Mesodermal cell (in vitro differentiated cells): ENCODE measurements around the gene LFNG. TPM values are rescaled to one million over a fixed set of nuclear protein-coding genes. Genes with fewer than 3 reads are reported as not detected.

Experiments used
- H3K27ac ChIP-seq: 2 replicates; pipeline ENCODE4 v1.7.0; 2013; ENCODE audit warnings: mild to moderate bottlenecking, low read depth, low read length, moderate library complexity; ENCODE audit not compliant: severe bottlenecking
- H3K36me3 ChIP-seq: 2 replicates; pipeline ENCODE4 v1.7.1; 2013; ENCODE audit warnings: mild to moderate bottlenecking, low read length, moderate library complexity; ENCODE audit not compliant: control insufficient read depth, insufficient read depth
- H3K4me1 ChIP-seq: one replicate; pipeline ENCODE4 v1.7.1; 2013; ENCODE audit warnings: mild to moderate bottlenecking, low read length; ENCODE audit not compliant: insufficient read depth, control insufficient read depth, poor library complexity, severe bottlenecking
- H3K4me3 ChIP-seq: 2 replicates; pipeline ENCODE4 v1.7.0; 2013; ENCODE audit warnings: low read length, control low read depth, mild to moderate bottlenecking; ENCODE audit not compliant: insufficient read depth, poor library complexity, severe bottlenecking; ENCODE audit errors: extremely low read depth
- H3K9me3 ChIP-seq: 2 replicates; pipeline ENCODE4 v1.7.1; 2013; ENCODE audit warnings: mild to moderate bottlenecking, low read length, moderate library complexity; ENCODE audit not compliant: control insufficient read depth
- WGBS, 2 experiments: methylation state at CpG; one replicate each; pipeline ENCODE4 v1.1.5; 2013; ENCODE audit warnings: missing lambda C conversion rate in 2 of 2; ENCODE audit not compliant: insufficient coverage in 2 of 2; 5-methylcytosine and 5-hydroxymethylcytosine counted together
- polyA plus RNA-seq, 2 experiments: library from polyadenylated mRNA; stranded (reverse); fragments of 50-300 nt; gene quantifications; one replicate each; pipeline ENCODE4 v1.2.3, GENCODE V29; 2013

The LFNG gene
- 20.5 TPM for polyA plus RNA-seq (2013, experiment 1 of 2)
- polyA plus RNA-seq (2013, experiment 2 of 2), result 13.8 TPM

GRCh38 chr7:2519119-2519930 is at the start of gene LFNG:
LFNG (plus strand) TSS chr7:2519774; CDS start chr7:2519862, 88 bp downstream.
- Histone ChIP-seq H3K9me3 (no peaks in the 10 kb centered on the region), H3K36me3 (no peaks in the 10 kb centered on the region), H3K4me1 (peaks cover 52% of the 10 kb centered on the region), H3K27ac (no peak within 1 kb of the TSS), H3K4me3 (peak within 1 kb of the TSS; percentile 58)
- WGBS, 2 experiments, result 0% methylated on average over 58 to 67 of the region's 95 CpGs

- Histone ChIP-seq H3K9me3 (no peaks in the 10 kb centered on the region), H3K27ac (no peak overlapping the region), H3K4me3 (no peak overlapping the region), H3K36me3 (no peaks in the 10 kb centered on the region), H3K4me1 (peaks cover 17% of the 10 kb centered on the region)
- WGBS, 2 experiments, result 86 to 94% methylated on average over 14 to 17 of the region's 19 CpGs
These were observed 49.2 kb upstream of the LFNG start for GRCh38 chr7:2470204-2471021.

GRCh38 chr7:2471022-2471329 is 48.6 kb upstream of the LFNG start:
- 83 to 93% methylated on average over 2 to 3 of the region's 5 CpGs for WGBS, 2 experiments
- peaks cover 17% of the 10 kb centered on the region for H3K4me1 ChIP-seq
- no peak overlapping the region for H3K4me3 ChIP-seq
- no peaks in the 10 kb centered on the region for H3K36me3 ChIP-seq
- no peaks in the 10 kb centered on the region for H3K9me3 ChIP-seq
- peak overlapping the region; percentile 2 for H3K27ac ChIP-seq

- H3K27ac ChIP-seq, result peak overlapping the region; percentile 2
- WGBS, 2 experiments, result 58 to 61% methylated on average over 12 to 13 of the region's 17 CpGs
These were observed 48.2 kb upstream of the LFNG start for GRCh38 chr7:2471396-2471795.

GRCh38 chr7:2472739-2473138 is 46.8 kb upstream of the LFNG start:
- H3K9me3 ChIP-seq, result no peaks in the 10 kb centered on the region
- H3K36me3 ChIP-seq, result no peaks in the 10 kb centered on the region
- H3K4me3 ChIP-seq, result no peak overlapping the region
- H3K4me1 ChIP-seq, result peaks cover 17% of the 10 kb centered on the region
- WGBS, 2 experiments, result 89 to 97% methylated on average over 5 to 6 of the region's 6 CpGs
- H3K27ac ChIP-seq, result no peak overlapping the region

More at GRCh38 chr7:2471396-2471795, 48.2 kb upstream of the LFNG start:
- no peak overlapping the region for H3K4me3 ChIP-seq
- H3K4me1 ChIP-seq, result peaks cover 17% of the 10 kb centered on the region
- H3K36me3 ChIP-seq, result no peaks in the 10 kb centered on the region
- no peaks in the 10 kb centered on the region for H3K9me3 ChIP-seq

- H3K36me3 ChIP-seq, result no peaks in the 10 kb centered on the region
- H3K9me3 ChIP-seq, result no peaks in the 10 kb centered on the region
- H3K4me1 ChIP-seq, result peaks cover 21% of the 10 kb centered on the region
- H3K27ac ChIP-seq, result no peak overlapping the region
- no peak overlapping the region for H3K4me3 ChIP-seq
- 95 to 97% methylated on average over 6 to 9 of the region's 12 CpGs for WGBS, 2 experiments
These were observed 45.9 kb upstream of the LFNG start for GRCh38 chr7:2473496-2474180.

- no peak overlapping the region for H3K27ac ChIP-seq
- whole genome bisulfite sequencing, 2 experiments, result 65% methylated on average over 11 to 14 of the region's 15 CpGs
- no peaks in the 10 kb centered on the region for H3K36me3 ChIP-seq
- H3K4me3 ChIP-seq, result no peak overlapping the region
- no peaks in the 10 kb centered on the region for H3K9me3 ChIP-seq
- H3K4me1 ChIP-seq, result peaks cover 22% of the 10 kb centered on the region
These were observed 45.4 kb upstream of the LFNG start for GRCh38 chr7:2474224-2474623.

GRCh38 chr7:2474813-2475677 is 44.5 kb upstream of the LFNG start:
- whole genome bisulfite sequencing, 2 experiments, result 91% methylated on average over 18 to 25 of the region's 28 CpGs
- Histone ChIP-seq H3K36me3 (no peaks in the 10 kb centered on the region), H3K27ac (no peak overlapping the region), H3K9me3 (no peaks in the 10 kb centered on the region), H3K4me3 (no peak overlapping the region), H3K4me1 (peaks cover 19% of the 10 kb centered on the region)

- Histone ChIP-seq H3K36me3 (no peaks in the 10 kb centered on the region), H3K9me3 (no peaks in the 10 kb centered on the region), H3K27ac (no peak overlapping the region), H3K4me1 (peaks cover 15% of the 10 kb centered on the region), H3K4me3 (no peak overlapping the region)
- WGBS, 2 experiments, result 87 to 94% methylated on average over 12 to 13 of the region's 18 CpGs
These were observed 43.9 kb upstream of the LFNG start for GRCh38 chr7:2475678-2476015.

- WGBS, 2 experiments, result 90% methylated on average over 3 of the region's 16 CpGs; no CpG with 5 or more reads in 1 of the 2 experiments
- H3K4me3 ChIP-seq, result no peak within 1 kb of the TSS
These were observed 43.3 kb upstream of the LFNG start, which contains the start of gene GRIFIN for GRCh38 chr7:2476298-2476697. GRIFIN (minus strand) TSS chr7:2476398; CDS start chr7:2476383, 15 bp downstream.

More at GRCh38 chr7:2476298-2476697, 43.3 kb upstream of the LFNG start, which contains the start of gene GRIFIN:
- no peak within 1 kb of the TSS for H3K27ac ChIP-seq
- peaks cover 8% of the 10 kb centered on the region for H3K4me1 ChIP-seq
- H3K9me3 ChIP-seq, result no peaks in the 10 kb centered on the region
- H3K36me3 ChIP-seq, result no peaks in the 10 kb centered on the region
